SK-N-SH (cell line): Measurements from ENCODE around the gene ASB8. TPM values are rescaled to one million over a fixed set of nuclear protein-coding genes. Genes with fewer than 3 reads are reported as not detected.

ENCODE experiments used
- CTCF ChIA-PET: fragments of 300-600, 350-600 bp; formaldehyde crosslinking; extraction: SDS; loops from one replicate; lab custom pipeline; 2021; lab: Yijun Ruan, JAX
- POLR2A ChIA-PET: fragments of 350-600 bp; sonication (Branson Sonifier 250); formaldehyde crosslinking; extraction: SDS; loops from one replicate; lab custom pipeline; 2020; ENCODE audit warnings: antibody characterized with exemption, inconsistent platforms; lab: Yijun Ruan, JAX
- DNase-seq: peaks from one replicate; pipeline ENCODE4 v3.0.0; 2012
- H2AFZ ChIP-seq: fragments of 200-600 bp; sonication (generic); 2 replicates; pipeline ENCODE4 v1.8.1; 2016; ENCODE audit warnings: antibody characterized with exemption, mild to moderate bottlenecking, low read depth
- H3F3A ChIP-seq: fragments of 200-600 bp; sonication (generic); replicated peaks from 2 replicates; pipeline ENCODE3; 2016; ENCODE audit warnings: antibody characterized with exemption, mild to moderate bottlenecking; ENCODE audit not compliant: insufficient read depth
- H3K27ac ChIP-seq, 2 experiments: fragments of 200-500 bp in 1 of 2; fragments of 200-600 bp in 1 of 2; sonication (Bioruptor generic) in 1 of 2; sonication (generic), shearing (Covaris generic) in 1 of 2; 2 replicates each; pipeline versions ENCODE4 v1.5.1 to v1.6.1; 2014 to 2016; ENCODE audit warnings: low read depth in 2 of 2, inconsistent platforms in 1 of 2, low read length in 1 of 2, mild to moderate bottlenecking in 1 of 2, mixed read lengths in 1 of 2
- H3K27me3 ChIP-seq: fragments of 200-600 bp; sonication (generic), shearing (Covaris generic); 2 replicates; pipeline ENCODE4 v1.6.1; 2016; ENCODE audit warnings: mixed run types; ENCODE audit not compliant: insufficient read depth
- H3K36me3 ChIP-seq, 2 experiments: fragments of 200-500 bp in 1 of 2; fragments of 200-600 bp in 1 of 2; sonication (Bioruptor generic) in 1 of 2; sonication (generic) in 1 of 2; replicated peaks in 1 of 2; 2 replicates each; pipeline versions ENCODE3 to v1.5.1; 2014 to 2016; ENCODE audit warnings: low read length in 1 of 2, mild to moderate bottlenecking in 1 of 2; ENCODE audit not compliant: insufficient read depth in 2 of 2, control insufficient read depth in 1 of 2
- H3K4me1 ChIP-seq, 2 experiments: fragments of 200-500 bp in 1 of 2; fragments of 200-600 bp in 1 of 2; sonication (Bioruptor generic) in 1 of 2; sonication (generic), shearing (Covaris generic) in 1 of 2; 2 replicates each; pipeline versions ENCODE4 v1.5.1 to v1.6.1; 2014 to 2016; ENCODE audit warnings: low read depth in 1 of 2, low read length in 1 of 2, mixed run types in 1 of 2; ENCODE audit not compliant: insufficient read depth in 2 of 2, control insufficient read depth in 1 of 2
- H3K4me2 ChIP-seq: fragments of 200-600 bp; sonication (generic), shearing (Covaris generic); 2 replicates; pipeline ENCODE4 v1.6.1; 2017; ENCODE audit warnings: mixed run types
- H3K4me3 ChIP-seq, 2 experiments: fragments of 200-500 bp in 1 of 2; fragments of 200-600 bp in 1 of 2; sonication (Bioruptor generic) in 1 of 2; sonication (generic), shearing (Covaris generic) in 1 of 2; 2 replicates each; pipeline versions ENCODE4 v1.5.1 to v1.8.1; 2014 to 2016; ENCODE audit warnings: low read depth in 2 of 2, inconsistent platforms in 1 of 2, low read length in 1 of 2, mild to moderate bottlenecking in 1 of 2, mixed read lengths in 1 of 2, moderate library complexity in 1 of 2
- H3K79me2 ChIP-seq: fragments of 200-600 bp; sonication (generic); 2 replicates; pipeline ENCODE4 v1.8.1; 2017; ENCODE audit warnings: mild to moderate bottlenecking; ENCODE audit not compliant: insufficient read depth
- H3K9ac ChIP-seq: fragments of 200-600 bp; sonication (generic); 2 replicates; pipeline ENCODE4 v1.6.1; 2017; ENCODE audit warnings: mixed run types
- H3K9me2 ChIP-seq: fragments of 200-600 bp; sonication (generic); 2 replicates; pipeline ENCODE4 v1.6.1; 2017; ENCODE audit warnings: mixed run types
- H3K9me3 ChIP-seq: fragments of 200-600 bp; sonication (generic); 2 replicates; pipeline ENCODE4 v1.6.1; 2017; ENCODE audit warnings: mixed run types, mild to moderate bottlenecking, moderate library complexity
- H4K20me1 ChIP-seq: fragments of 200-600 bp; sonication (generic); 2 replicates; pipeline ENCODE4 v1.6.1; 2017; ENCODE audit warnings: mild to moderate bottlenecking, mixed run types; ENCODE audit not compliant: insufficient read depth
- ELF1 ChIP-seq: IDR thresholded peaks from 2 replicates; pipeline ENCODE4 v1.4.0; 2012
- EP300 ChIP-seq, 2 experiments: IDR thresholded peaks; 2 replicates each; pipeline versions ENCODE4 v1.4.0 to v1.6.1; 2012; ENCODE audit warnings: borderline replicate concordance in 1 of 2, low read depth in 1 of 2, low read length in 1 of 2
- FOSL2 ChIP-seq: IDR thresholded peaks from 2 replicates; pipeline ENCODE4 v1.4.0; 2012; ENCODE audit warnings: low read depth, mild to moderate bottlenecking, moderate library complexity, borderline replicate concordance
- MEF2A ChIP-seq: IDR thresholded peaks from 2 replicates; pipeline ENCODE4 v1.4.0; 2012; ENCODE audit warnings: low read depth, borderline replicate concordance
- NFIC ChIP-seq: IDR thresholded peaks from 2 replicates; pipeline ENCODE4 v1.4.0; 2012; ENCODE audit warnings: borderline replicate concordance
- RXRA ChIP-seq: IDR thresholded peaks from 2 replicates; pipeline ENCODE4 v1.4.0; 2012; ENCODE audit warnings: low read depth, mild to moderate bottlenecking, borderline replicate concordance
- SMC3 ChIP-seq: IDR thresholded peaks from 2 replicates; pipeline ENCODE4 v1.6.1; 2012; ENCODE audit warnings: low read depth, low read length, improper control_type of control experiment
- TAF1 ChIP-seq: IDR thresholded peaks from 2 replicates; pipeline ENCODE4 v1.6.1; 2012; ENCODE audit warnings: low read depth, mild to moderate bottlenecking, low read length, moderate library complexity, borderline replicate concordance
- TEAD4 ChIP-seq: IDR thresholded peaks from 2 replicates; pipeline ENCODE4 v1.4.0; 2012; ENCODE audit warnings: mild to moderate bottlenecking, borderline replicate concordance; ENCODE audit not compliant: insufficient read depth
- USF1 ChIP-seq: IDR thresholded peaks from 2 replicates; pipeline ENCODE4 v1.4.0; 2012; ENCODE audit warnings: low read depth, borderline replicate concordance
- YY1 ChIP-seq: IDR thresholded peaks from 2 replicates; pipeline ENCODE4 v1.4.0; 2012; ENCODE audit warnings: low read depth, mild to moderate bottlenecking
- ZBTB33 ChIP-seq: IDR thresholded peaks from 2 replicates; pipeline ENCODE4 v1.4.0; 2012; ENCODE audit warnings: low read depth, borderline replicate concordance
- WGBS: methylation state at CpG from one replicate; pipeline ENCODE4 v1.1.6; 2017; ENCODE audit warnings: low lambda C conversion rate; 5-methylcytosine and 5-hydroxymethylcytosine counted together
- polyA plus RNA-seq, 3 experiments: library from polyadenylated mRNA; depleted of rRNA; stranded (reverse); fragments of >200 nt; gene quantifications; 2 replicates each; pipeline ENCODE4 v1.2.3, GENCODE V29; 2012
- TF ChIP-seq, protein P1 (sequence below): fragments of 150-350 bp; IDR thresholded peaks from 2 replicates; pipeline ENCODE4 v1.6.1; 2016; ENCODE audit warnings: mild to moderate bottlenecking, low read depth, low read length
- TF ChIP-seq, protein P2 (sequence below): fragments of 150-350 bp; IDR thresholded peaks from 2 replicates; pipeline ENCODE4 v1.6.1; 2017; ENCODE audit warnings: antibody characterized with exemption, low read length, low read depth, borderline replicate concordance
- TF ChIP-seq, protein P3 (sequence below): fragments of 200-600 bp; sonication (generic); IDR thresholded peaks from 2 replicates; pipeline ENCODE4 v1.6.1; 2017; ENCODE audit warnings: antibody characterized with exemption, mild to moderate bottlenecking, moderate library complexity

Gene ASB8
- polyA plus RNA-seq, 1 of the 3 experiments (the other 2 are of a cell fraction), result 13.8 TPM

- Histone ChIP-seq H3K4me2 (no peak overlapping the region), H3K79me2 (no peaks in the 10 kb centered on the region), H3K4me3 (no peak overlapping the region), H3K9ac (no peak overlapping the region), H3K27ac (no peak overlapping the region), H3K9me3 (no peaks in the 10 kb centered on the region), H3K4me1 (peaks cover 0 to 9% of the 10 kb centered on the region in 2 experiments; a peak in 2 of 4 replicates), H3K36me3 (no peaks in the 10 kb centered on the region), H3K9me2 (no peaks in the 10 kb centered on the region), H2AFZ (no peak overlapping the region)
- DNase-seq, result no peak
- WGBS, result 98% methylated on average over 3 of the region's 3 CpGs
- POLR2A ChIA-PET, result no interaction called here
- TF ChIP-seq NFIC, result no peak
- no peak for TF ChIP-seq TAF1
- TF ChIP-seq YY1, result no peak
- TF ChIP-seq, protein P1, sequence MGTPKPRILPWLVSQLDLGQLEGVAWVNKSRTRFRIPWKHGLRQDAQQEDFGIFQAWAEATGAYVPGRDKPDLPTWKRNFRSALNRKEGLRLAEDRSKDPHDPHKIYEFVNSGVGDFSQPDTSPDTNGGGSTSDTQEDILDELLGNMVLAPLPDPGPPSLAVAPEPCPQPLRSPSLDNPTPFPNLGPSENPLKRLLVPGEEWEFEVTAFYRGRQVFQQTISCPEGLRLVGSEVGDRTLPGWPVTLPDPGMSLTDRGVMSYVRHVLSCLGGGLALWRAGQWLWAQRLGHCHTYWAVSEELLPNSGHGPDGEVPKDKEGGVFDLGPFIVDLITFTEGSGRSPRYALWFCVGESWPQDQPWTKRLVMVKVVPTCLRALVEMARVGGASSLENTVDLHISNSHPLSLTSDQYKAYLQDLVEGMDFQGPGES, result no peak
- no peak for TF ChIP-seq EP300 (IDR thresholded peaks at IDR 0.05; ENCODE audit: borderline replicate concordance in 1 of 2, low read depth in 1 of 2, low read length in 1 of 2)
- TF ChIP-seq, protein P2, sequence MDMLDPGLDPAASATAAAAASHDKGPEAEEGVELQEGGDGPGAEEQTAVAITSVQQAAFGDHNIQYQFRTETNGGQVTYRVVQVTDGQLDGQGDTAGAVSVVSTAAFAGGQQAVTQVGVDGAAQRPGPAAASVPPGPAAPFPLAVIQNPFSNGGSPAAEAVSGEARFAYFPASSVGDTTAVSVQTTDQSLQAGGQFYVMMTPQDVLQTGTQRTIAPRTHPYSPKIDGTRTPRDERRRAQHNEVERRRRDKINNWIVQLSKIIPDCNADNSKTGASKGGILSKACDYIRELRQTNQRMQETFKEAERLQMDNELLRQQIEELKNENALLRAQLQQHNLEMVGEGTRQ, result no peak
- TF ChIP-seq ZBTB33, result no peak
- TF ChIP-seq, protein P3, sequence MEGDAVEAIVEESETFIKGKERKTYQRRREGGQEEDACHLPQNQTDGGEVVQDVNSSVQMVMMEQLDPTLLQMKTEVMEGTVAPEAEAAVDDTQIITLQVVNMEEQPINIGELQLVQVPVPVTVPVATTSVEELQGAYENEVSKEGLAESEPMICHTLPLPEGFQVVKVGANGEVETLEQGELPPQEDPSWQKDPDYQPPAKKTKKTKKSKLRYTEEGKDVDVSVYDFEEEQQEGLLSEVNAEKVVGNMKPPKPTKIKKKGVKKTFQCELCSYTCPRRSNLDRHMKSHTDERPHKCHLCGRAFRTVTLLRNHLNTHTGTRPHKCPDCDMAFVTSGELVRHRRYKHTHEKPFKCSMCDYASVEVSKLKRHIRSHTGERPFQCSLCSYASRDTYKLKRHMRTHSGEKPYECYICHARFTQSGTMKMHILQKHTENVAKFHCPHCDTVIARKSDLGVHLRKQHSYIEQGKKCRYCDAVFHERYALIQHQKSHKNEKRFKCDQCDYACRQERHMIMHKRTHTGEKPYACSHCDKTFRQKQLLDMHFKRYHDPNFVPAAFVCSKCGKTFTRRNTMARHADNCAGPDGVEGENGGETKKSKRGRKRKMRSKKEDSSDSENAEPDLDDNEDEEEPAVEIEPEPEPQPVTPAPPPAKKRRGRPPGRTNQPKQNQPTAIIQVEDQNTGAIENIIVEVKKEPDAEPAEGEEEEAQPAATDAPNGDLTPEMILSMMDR, result no peak
- TF ChIP-seq USF1, result no peak
- no peak for TF ChIP-seq RXRA
- TF ChIP-seq SMC3, result no peak
- TF ChIP-seq FOSL2, result no peak
- no peak for TF ChIP-seq TEAD4
- TF ChIP-seq ELF1, result no peak
- TF ChIP-seq MEF2A, result no peak
- TF ChIP-seq, all 33 proteins: peak for 0
- Histone ChIP-seq H3K27me3 (no peaks in the 10 kb centered on the region), H3F3A (peaks cover 4% of the 10 kb centered on the region), H4K20me1 (no peaks in the 10 kb centered on the region)
- CTCF ChIA-PET, result interaction anchor here (6.4 kb wide), 1 partner anchor 15 kb away, joined by 90 read pairs; the partner anchor contains the start of gene CCDC184
Observed at GRCh38 chr12:48201516-48201915, 44.2 kb upstream of the ASB8 start.
